Thymus (tissue), 11 donors: Measurements from ENCODE around the gene SNX9. TPM values are rescaled to one million over a fixed set of nuclear protein-coding genes. Genes with fewer than 3 reads are reported as not detected.
"Not testable (repeated sequence)": the region's sequence is repeated elsewhere in the genome, so short reads cannot be mapped to it uniquely, and the experiment has no call there.

Experiments
- DNase-seq, 9 donors: peaks; one replicate each; pipeline ENCODE4 v3.0.0-alpha.2; 2013; ENCODE audit warnings: low spot score in 9 of 9, low read depth in 6 of 9, missing footprints in 1 of 9
- H3K27ac ChIP-seq, 2 donors: one replicate each; pipeline ENCODE4 v1.5.1; 2013; ENCODE audit warnings: control low read depth in 1 of 2, low read depth in 1 of 2, low read length in 1 of 2, mild to moderate bottlenecking in 1 of 2, moderate library complexity in 1 of 2
- H3K27me3 ChIP-seq, 2 donors: one replicate each; pipeline ENCODE4 v1.5.1; 2013; ENCODE audit warnings: low read length in 1 of 2; ENCODE audit not compliant: control insufficient read depth in 2 of 2, insufficient read depth in 1 of 2
- H3K36me3 ChIP-seq, 2 donors: one replicate each; pipeline ENCODE4 v1.5.1; 2013; ENCODE audit warnings: low read length in 1 of 2, mild to moderate bottlenecking in 1 of 2, moderate library complexity in 1 of 2; ENCODE audit not compliant: control insufficient read depth in 2 of 2, insufficient read depth in 2 of 2
- H3K4me1 ChIP-seq, 2 donors: one replicate each; pipeline ENCODE4 v1.5.1; 2013; ENCODE audit warnings: low read length in 2 of 2; ENCODE audit not compliant: control insufficient read depth in 2 of 2, insufficient read depth in 2 of 2
- H3K4me3 ChIP-seq, 2 donors: one replicate each; pipeline ENCODE4 v1.5.1; 2013; ENCODE audit warnings: low read length in 2 of 2, control low read depth in 1 of 2, mild to moderate bottlenecking in 1 of 2
- H3K9me3 ChIP-seq, 2 donors: one replicate each; pipeline ENCODE4 v1.5.1; 2013; ENCODE audit warnings: low read length in 1 of 2, mild to moderate bottlenecking in 1 of 2; ENCODE audit not compliant: control insufficient read depth in 2 of 2, insufficient read depth in 1 of 2
- WGBS: extraction: QIAGEN DNeasy Blood & Tissue Kit; methylation state at CpG from one replicate; pipeline ENCODE4 v1.1.7; 2013; 5-methylcytosine and 5-hydroxymethylcytosine counted together
- polyA plus RNA-seq: library from polyadenylated mRNA; stranded (reverse); fragments of 200-250 nt; gene quantifications from one replicate; pipeline ENCODE4 v1.2.3, GENCODE V29; 2013
- total RNA-seq: library from RNA; stranded (reverse); fragments of 120-200 nt; gene quantifications from one replicate; pipeline ENCODE4 v1.2.4, GENCODE V29; 2013
- donor health status: healthy.

SNX9 gene
- total and polyA plus RNA-seq, 2 donors: 11.0 to 37.3 TPM

GRCh38 chr6:157832250-157832967 lies 9.4 kb downstream of the SNX9 start:
- WGBS: 93% methylated on average over 3 of the region's 3 CpGs
- H3K27ac ChIP-seq: no peak overlapping the region
- H3K4me1 ChIP-seq: peaks cover 25 to 32% of the 10 kb centered on the region in 2 donors
- H3K9me3 ChIP-seq: no peaks in the 10 kb centered on the region
- no peak for DNase-seq
- no peak overlapping the region for H3K4me3 ChIP-seq
- no peaks in the 10 kb centered on the region for H3K27me3 ChIP-seq
- H3K36me3 ChIP-seq: no peaks in the 10 kb centered on the region

GRCh38 chr6:157834549-157834948 lies 11.5 kb downstream of the SNX9 start:
- Histone ChIP-seq H3K4me3 (no peak overlapping the region), H3K9me3 (no peaks in the 10 kb centered on the region), H3K4me1 (peaks cover 25 to 32% of the 10 kb centered on the region in 2 donors), H3K27ac (no peak overlapping the region), H3K27me3 (no peaks in the 10 kb centered on the region), H3K36me3 (no peaks in the 10 kb centered on the region)
- WGBS: 97% methylated on average over 6 of the region's 6 CpGs
- no peak for DNase-seq

GRCh38 chr6:157838718-157839430 lies 15.8 kb downstream of the SNX9 start:
- H3K27ac ChIP-seq: no peak overlapping the region
- no peak for DNase-seq
- no peak overlapping the region for H3K4me3 ChIP-seq
- H3K4me1 ChIP-seq: peaks cover 6 to 10% of the 10 kb centered on the region in 2 donors
- no peaks in the 10 kb centered on the region for H3K9me3 ChIP-seq
- H3K36me3 ChIP-seq: no peaks in the 10 kb centered on the region
- WGBS: 94% methylated on average over 5 of the region's 5 CpGs
- no peaks in the 10 kb centered on the region for H3K27me3 ChIP-seq

GRCh38 chr6:157839606-157840005 lies 16.6 kb downstream of the SNX9 start:
- H3K4me3 ChIP-seq: no peak overlapping the region
- H3K9me3 ChIP-seq: no peaks in the 10 kb centered on the region
- H3K36me3 ChIP-seq: no peaks in the 10 kb centered on the region
- H3K4me1 ChIP-seq: peaks cover 0 to 2% of the 10 kb centered on the region in 2 donors
- no peaks in the 10 kb centered on the region for H3K27me3 ChIP-seq
- no peak overlapping the region for H3K27ac ChIP-seq
- 97% methylated on average over 5 of the region's 5 CpGs for WGBS
- DNase-seq: no peak

GRCh38 chr6:157840261-157840660 lies 17.2 kb downstream of the SNX9 start:
- WGBS: 97% methylated on average over 2 of the region's 2 CpGs
- no peak for DNase-seq
- no peak overlapping the region for H3K27ac ChIP-seq
- H3K9me3 ChIP-seq: no peaks in the 10 kb centered on the region
- no peaks in the 10 kb centered on the region for H3K27me3 ChIP-seq
- no peak overlapping the region for H3K4me3 ChIP-seq
- H3K4me1 ChIP-seq: peaks cover 0 to 2% of the 10 kb centered on the region in 2 donors
- no peaks in the 10 kb centered on the region for H3K36me3 ChIP-seq

GRCh38 chr6:157840776-157841175 lies 17.7 kb downstream of the SNX9 start:
- DNase-seq: no peak
- Histone ChIP-seq H3K4me3 (no peak overlapping the region), H3K4me1 (peaks cover 0 to 2% of the 10 kb centered on the region in 2 donors), H3K27me3 (no peaks in the 10 kb centered on the region), H3K9me3 (no peaks in the 10 kb centered on the region), H3K27ac (no peak overlapping the region), H3K36me3 (no peaks in the 10 kb centered on the region)
- WGBS: 94% methylated on average over 6 of the region's 6 CpGs

GRCh38 chr6:157841211-157841840 lies 18.3 kb downstream of the SNX9 start:
- Histone ChIP-seq H3K27ac (no peak overlapping the region), H3K4me1 (peaks cover 0 to 2% of the 10 kb centered on the region in 2 donors), H3K9me3 (no peaks in the 10 kb centered on the region), H3K4me3 (no peak overlapping the region), H3K36me3 (no peaks in the 10 kb centered on the region), H3K27me3 (no peaks in the 10 kb centered on the region)
- DNase-seq: no peak
- 86% methylated on average over 2 of the region's 2 CpGs for WGBS

- Histone ChIP-seq H3K27me3 (no peaks in the 10 kb centered on the region), H3K9me3 (no peaks in the 10 kb centered on the region), H3K27ac (no peak overlapping the region), H3K4me1 (peaks cover 0 to 2% of the 10 kb centered on the region in 2 donors), H3K36me3 (no peaks in the 10 kb centered on the region), H3K4me3 (no peak overlapping the region)
- WGBS: 98% methylated on average over 4 of the region's 4 CpGs
- no peak for DNase-seq
Measured at GRCh38 chr6:157842212-157842611, 19.2 kb downstream of the SNX9 start.

GRCh38 chr6:157844196-157844595 lies 21.1 kb downstream of the SNX9 start:
- H3K36me3 ChIP-seq, H3K9me3 ChIP-seq, H3K27me3 ChIP-seq, DNase-seq, H3K27ac ChIP-seq, H3K4me3 ChIP-seq, H3K4me1 ChIP-seq: not testable (repeated sequence)
- 98% methylated on average over 3 of the region's 3 CpGs for WGBS
